ENCODE measurements around the gene PLEKHA7.

PLEKHA7 gene

GRCh38 chr11:16942911-16943310 lies 71.3 kb downstream of the PLEKHA7 start:
- no peaks in the 10 kb centered on the region for H3K27me3 Mint-ChIP-seq
- no peak overlapping the region for H3K27ac Mint-ChIP-seq (ENCODE audit: low read depth)
- no peaks in the 10 kb centered on the region for H3K9me3 Mint-ChIP-seq
- ATAC-seq (replicated peaks; ENCODE audit: extremely low read depth, poor library complexity, severe bottlenecking) (no peak), DNase-seq (ENCODE audit: low spot score in 2 of 2) (no peak)
- no peaks in the 10 kb centered on the region for H3K36me3 Mint-ChIP-seq (ENCODE audit: insufficient read depth)
- H3K4me3 Mint-ChIP-seq, result no peak overlapping the region
- H3K4me1 Mint-ChIP-seq, result no peaks in the 10 kb centered on the region

- Mint-ChIP-seq H3K27ac (ENCODE audit: low read depth) (no peak overlapping the region), H3K36me3 (ENCODE audit: insufficient read depth) (no peaks in the 10 kb centered on the region), H3K4me3 (no peak overlapping the region)
Measured at GRCh38 chr11:16942342-16942741, 71.9 kb downstream of the PLEKHA7 start.

GRCh38 chr11:16941935-16942334 lies 72.3 kb downstream of the PLEKHA7 start:
- Mint-ChIP-seq H3K36me3 (ENCODE audit: insufficient read depth) (no peaks in the 10 kb centered on the region), H3K27ac (ENCODE audit: low read depth) (no peak overlapping the region), H3K9me3 (no peaks in the 10 kb centered on the region), H3K4me3 (no peak overlapping the region), H3K27me3 (no peaks in the 10 kb centered on the region), H3K4me1 (no peaks in the 10 kb centered on the region)
- DNase-seq (ENCODE audit: low spot score in 2 of 2), result no peak
- no peak for ATAC-seq (replicated peaks; ENCODE audit: extremely low read depth, poor library complexity, severe bottlenecking)

More at GRCh38 chr11:16942342-16942741, 71.9 kb downstream of the PLEKHA7 start:
- no peaks in the 10 kb centered on the region for H3K4me1 Mint-ChIP-seq
- H3K27me3 Mint-ChIP-seq, result no peaks in the 10 kb centered on the region
- H3K9me3 Mint-ChIP-seq, result no peaks in the 10 kb centered on the region
- ATAC-seq (replicated peaks; ENCODE audit: extremely low read depth, poor library complexity, severe bottlenecking) (no peak), DNase-seq (ENCODE audit: low spot score in 2 of 2) (no peak)

GRCh38 chr11:16938061-16938460 lies 76.2 kb downstream of the PLEKHA7 start:
- no peaks in the 10 kb centered on the region for H3K36me3 Mint-ChIP-seq (ENCODE audit: insufficient read depth)
- H3K9me3 Mint-ChIP-seq, result no peaks in the 10 kb centered on the region
- H3K4me1 Mint-ChIP-seq, result no peaks in the 10 kb centered on the region
- no peak for ATAC-seq (replicated peaks; ENCODE audit: extremely low read depth, poor library complexity, severe bottlenecking)
- no peak overlapping the region for H3K4me3 Mint-ChIP-seq
- no peak overlapping the region for H3K27ac Mint-ChIP-seq (ENCODE audit: low read depth)
- no peak for DNase-seq (ENCODE audit: low spot score in 2 of 2)
- peaks cover 19% of the 10 kb centered on the region for H3K27me3 Mint-ChIP-seq

GRCh38 chr11:16936643-16937042 lies 77.6 kb downstream of the PLEKHA7 start:
- Mint-ChIP-seq H3K4me3 (no peak overlapping the region), H3K27ac (ENCODE audit: low read depth) (no peak overlapping the region), H3K36me3 (ENCODE audit: insufficient read depth) (no peaks in the 10 kb centered on the region)

GRCh38 chr11:16935518-16936302 lies 78.5 kb downstream of the PLEKHA7 start:
- Mint-ChIP-seq H3K9me3 (no peaks in the 10 kb centered on the region), H3K4me1 (no peaks in the 10 kb centered on the region), H3K4me3 (no peak overlapping the region), H3K36me3 (ENCODE audit: insufficient read depth) (no peaks in the 10 kb centered on the region), H3K27ac (ENCODE audit: low read depth) (no peak overlapping the region), H3K27me3 (peaks cover 38% of the 10 kb centered on the region)
- ATAC-seq (replicated peaks; ENCODE audit: extremely low read depth, poor library complexity, severe bottlenecking) (no peak), DNase-seq (ENCODE audit: low spot score in 2 of 2) (no peak)

More at GRCh38 chr11:16936643-16937042, 77.6 kb downstream of the PLEKHA7 start:
- Mint-ChIP-seq H3K4me1 (no peaks in the 10 kb centered on the region), H3K27me3 (peaks cover 34% of the 10 kb centered on the region), H3K9me3 (no peaks in the 10 kb centered on the region)
- no peak for DNase-seq (ENCODE audit: low spot score in 2 of 2)
- no peak for ATAC-seq (replicated peaks; ENCODE audit: extremely low read depth, poor library complexity, severe bottlenecking)

GRCh38 chr11:16933756-16934603 lies 80.2 kb downstream of the PLEKHA7 start:
- no peaks in the 10 kb centered on the region for H3K9me3 Mint-ChIP-seq
- H3K4me3 Mint-ChIP-seq, result no peak overlapping the region
- no peak for DNase-seq (ENCODE audit: low spot score in 2 of 2)
- no peaks in the 10 kb centered on the region for H3K36me3 Mint-ChIP-seq (ENCODE audit: insufficient read depth)
- ATAC-seq (replicated peaks; ENCODE audit: extremely low read depth, poor library complexity, severe bottlenecking), result no peak
- H3K27me3 Mint-ChIP-seq, result peaks cover 45% of the 10 kb centered on the region
- no peaks in the 10 kb centered on the region for H3K4me1 Mint-ChIP-seq
- H3K27ac Mint-ChIP-seq (ENCODE audit: low read depth), result no peak overlapping the region

GRCh38 chr11:16933291-16933690 lies 80.9 kb downstream of the PLEKHA7 start:
- Mint-ChIP-seq H3K36me3 (ENCODE audit: insufficient read depth) (no peaks in the 10 kb centered on the region), H3K4me3 (no peak overlapping the region), H3K9me3 (no peaks in the 10 kb centered on the region), H3K27ac (ENCODE audit: low read depth) (no peak overlapping the region), H3K4me1 (no peaks in the 10 kb centered on the region), H3K27me3 (peaks cover 48% of the 10 kb centered on the region)
- no peak for ATAC-seq (replicated peaks; ENCODE audit: extremely low read depth, poor library complexity, severe bottlenecking)
- DNase-seq (ENCODE audit: low spot score in 2 of 2), result no peak

- no peak overlapping the region for H3K4me3 Mint-ChIP-seq
- peaks cover 5% of the 10 kb centered on the region for H3K4me1 Mint-ChIP-seq
- H3K36me3 Mint-ChIP-seq (ENCODE audit: insufficient read depth), result no peaks in the 10 kb centered on the region
- no peak overlapping the region for H3K27ac Mint-ChIP-seq (ENCODE audit: low read depth)
- no peak for ATAC-seq (replicated peaks; ENCODE audit: extremely low read depth, poor library complexity, severe bottlenecking)
- H3K9me3 Mint-ChIP-seq, result no peaks in the 10 kb centered on the region
- DNase-seq (ENCODE audit: low spot score in 2 of 2), result no peak
- H3K27me3 Mint-ChIP-seq, result peaks cover 74% of the 10 kb centered on the region
Measured at GRCh38 chr11:16928044-16928443, 86.2 kb downstream of the PLEKHA7 start.

GRCh38 chr11:16926883-16927626 lies 87.2 kb downstream of the PLEKHA7 start:
- no peak for DNase-seq (ENCODE audit: low spot score in 2 of 2)
- Mint-ChIP-seq H3K27me3 (peaks cover 72% of the 10 kb centered on the region), H3K4me1 (peaks cover 5% of the 10 kb centered on the region), H3K27ac (ENCODE audit: low read depth) (no peak overlapping the region), H3K4me3 (no peak overlapping the region), H3K9me3 (no peaks in the 10 kb centered on the region), H3K36me3 (ENCODE audit: insufficient read depth) (no peaks in the 10 kb centered on the region)
- no peak for ATAC-seq (replicated peaks; ENCODE audit: extremely low read depth, poor library complexity, severe bottlenecking)

- H3K36me3 Mint-ChIP-seq (ENCODE audit: insufficient read depth), result no peaks in the 10 kb centered on the region
- H3K27me3 Mint-ChIP-seq, result peaks cover 64% of the 10 kb centered on the region
- DNase-seq (ENCODE audit: low spot score in 2 of 2), result no peak
- no peak for ATAC-seq (replicated peaks; ENCODE audit: extremely low read depth, poor library complexity, severe bottlenecking)
- H3K4me3 Mint-ChIP-seq, result peak overlapping the region; percentile 52
- no peaks in the 10 kb centered on the region for H3K9me3 Mint-ChIP-seq
- peaks cover 5% of the 10 kb centered on the region for H3K4me1 Mint-ChIP-seq
- H3K27ac Mint-ChIP-seq (ENCODE audit: low read depth), result no peak overlapping the region
Measured at GRCh38 chr11:16925561-16926065, 88.6 kb downstream of the PLEKHA7 start.

GRCh38 chr11:16924826-16925560 lies 89.2 kb downstream of the PLEKHA7 start:
- Mint-ChIP-seq H3K27ac (ENCODE audit: low read depth) (no peak overlapping the region), H3K27me3 (peaks cover 64% of the 10 kb centered on the region), H3K9me3 (no peaks in the 10 kb centered on the region), H3K36me3 (ENCODE audit: insufficient read depth) (no peaks in the 10 kb centered on the region), H3K4me3 (no peak overlapping the region), H3K4me1 (peaks cover 5% of the 10 kb centered on the region)
- ATAC-seq (replicated peaks; ENCODE audit: extremely low read depth, poor library complexity, severe bottlenecking) (no peak), DNase-seq (ENCODE audit: low spot score in 2 of 2) (no peak)

Data from central memory CD8-positive, alpha-beta T cell (primary cell).